ENCODE measurements around the gene FBXO28.
"Not testable (repeated sequence)": the region's sequence is repeated elsewhere in the genome, so short reads cannot be mapped to it uniquely, and the experiment has no call there.

FBXO28 gene

GRCh38 chr1:224203243-224204016 is 89.5 kb downstream of the FBXO28 start:
- TF ChIP-seq CTCF (IDR thresholded peaks at IDR 0.05; ENCODE audit: borderline replicate concordance, insufficient read depth, low read depth, low read length): no peak
- no peak overlapping the region for H3K4me3 ChIP-seq (ENCODE audit: low read depth, low read length)

GRCh38 chr1:224205438-224205840 is 91.5 kb downstream of the FBXO28 start:
- H3K4me3 ChIP-seq (ENCODE audit: low read depth, low read length): no peak overlapping the region
- no peak for TF ChIP-seq CTCF (IDR thresholded peaks at IDR 0.05; ENCODE audit: borderline replicate concordance, insufficient read depth, low read depth, low read length)

- H3K4me3 ChIP-seq (ENCODE audit: low read depth, low read length): not testable (repeated sequence)
Observed at GRCh38 chr1:224205931-224206538, 92.1 kb downstream of the FBXO28 start.

- TF ChIP-seq CTCF (IDR thresholded peaks at IDR 0.05; ENCODE audit: borderline replicate concordance, insufficient read depth, low read depth, low read length): no peak
Observed at GRCh38 chr1:224211206-224211962, 97.5 kb downstream of the FBXO28 start.

More at GRCh38 chr1:224211206-224211962, 97.5 kb downstream of the FBXO28 start:
- H3K4me3 ChIP-seq (ENCODE audit: low read depth, low read length): no peak overlapping the region

All from GM12875 (cell line).